Endothelial cell of umbilical vein (primary cell): ENCODE results near the gene BMP8B.

Source experiments
- EZH2 ChIP-seq: IDR thresholded peaks from 2 replicates; pipeline ENCODE4 v1.6.1; 2012; ENCODE audit warnings: borderline replicate concordance, low read depth, mild to moderate bottlenecking, moderate library complexity, low read length, inconsistent platforms; ENCODE audit not compliant: severe bottlenecking
- FOS ChIP-seq: IDR thresholded peaks from 2 replicates; pipeline ENCODE4 v1.6.1; 2011; ENCODE audit warnings: mild to moderate bottlenecking, low read length, moderate library complexity, borderline replicate concordance; ENCODE audit not compliant: insufficient read depth
- GATA2 ChIP-seq: IDR thresholded peaks from 2 replicates; pipeline ENCODE4 v1.7.0; 2011; ENCODE audit warnings: low read depth, mild to moderate bottlenecking, moderate library complexity, mixed read lengths, low read length; ENCODE audit not compliant: insufficient read length, insufficient read depth
- JUN ChIP-seq: IDR thresholded peaks from 2 replicates; pipeline ENCODE4 v1.6.1; 2011; ENCODE audit warnings: borderline replicate concordance, low read depth; ENCODE audit not compliant: insufficient read length, insufficient read depth
- MYC ChIP-seq: IDR thresholded peaks from one replicate; pipeline ENCODE4 v1.6.1; 2011; ENCODE audit warnings: mild to moderate bottlenecking, low read depth, low read length
- POLR2A ChIP-seq: IDR thresholded peaks from 2 replicates; pipeline ENCODE4 v1.6.1; 2012; ENCODE audit warnings: low read depth, mild to moderate bottlenecking, control low read depth, low read length
- POLR2AphosphoS5 ChIP-seq: IDR thresholded peaks from 2 replicates; pipeline ENCODE4 v1.6.1; 2012; ENCODE audit warnings: low read depth, mild to moderate bottlenecking, control low read depth, low read length, moderate library complexity; ENCODE audit not compliant: insufficient read depth
- TF ChIP-seq, protein P1 (sequence below), 2 donors: IDR thresholded peaks; 1 replicate in 1 of 2; 2 replicates in 1 of 2; pipeline ENCODE4 v1.5.1; 2011; ENCODE audit warnings: low read length in 2 of 2, mild to moderate bottlenecking in 2 of 2, moderate library complexity in 2 of 2, control low read depth in 1 of 2, inconsistent platforms in 1 of 2, low read depth in 1 of 2; ENCODE audit not compliant: insufficient read depth in 1 of 2; ENCODE audit errors: extremely low read depth in 1 of 2
- TF ChIP-seq, protein P2 (sequence below): IDR thresholded peaks from 2 replicates; pipeline ENCODE4 v1.6.1; 2011; ENCODE audit not compliant: insufficient read depth, insufficient read length

DNA sequence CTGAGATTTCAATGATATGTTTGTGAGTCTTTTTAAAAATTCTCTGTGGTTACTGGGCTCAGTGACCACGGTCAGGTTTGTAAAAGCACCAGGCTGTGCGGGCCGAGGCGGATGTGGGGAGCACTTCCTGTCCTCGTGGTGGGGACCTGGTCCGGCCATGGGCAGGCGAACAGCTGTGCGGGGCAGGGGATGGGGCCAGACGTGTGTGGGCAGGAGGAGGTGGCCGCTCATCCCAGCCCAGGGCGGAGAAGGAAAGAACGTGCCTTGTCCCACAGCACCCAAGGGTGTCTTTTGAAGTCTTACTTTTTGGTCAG, 12.3 kb downstream of the BMP8B start:
- TF ChIP-seq EZH2 (no peak), JUN (no peak), POLR2A (no peak), FOS (no peak), MYC (no peak), POLR2AphosphoS5 (no peak), GATA2 (no peak)
- TF ChIP-seq, protein P1, sequence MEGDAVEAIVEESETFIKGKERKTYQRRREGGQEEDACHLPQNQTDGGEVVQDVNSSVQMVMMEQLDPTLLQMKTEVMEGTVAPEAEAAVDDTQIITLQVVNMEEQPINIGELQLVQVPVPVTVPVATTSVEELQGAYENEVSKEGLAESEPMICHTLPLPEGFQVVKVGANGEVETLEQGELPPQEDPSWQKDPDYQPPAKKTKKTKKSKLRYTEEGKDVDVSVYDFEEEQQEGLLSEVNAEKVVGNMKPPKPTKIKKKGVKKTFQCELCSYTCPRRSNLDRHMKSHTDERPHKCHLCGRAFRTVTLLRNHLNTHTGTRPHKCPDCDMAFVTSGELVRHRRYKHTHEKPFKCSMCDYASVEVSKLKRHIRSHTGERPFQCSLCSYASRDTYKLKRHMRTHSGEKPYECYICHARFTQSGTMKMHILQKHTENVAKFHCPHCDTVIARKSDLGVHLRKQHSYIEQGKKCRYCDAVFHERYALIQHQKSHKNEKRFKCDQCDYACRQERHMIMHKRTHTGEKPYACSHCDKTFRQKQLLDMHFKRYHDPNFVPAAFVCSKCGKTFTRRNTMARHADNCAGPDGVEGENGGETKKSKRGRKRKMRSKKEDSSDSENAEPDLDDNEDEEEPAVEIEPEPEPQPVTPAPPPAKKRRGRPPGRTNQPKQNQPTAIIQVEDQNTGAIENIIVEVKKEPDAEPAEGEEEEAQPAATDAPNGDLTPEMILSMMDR (IDR thresholded peaks at IDR 0.05; ENCODE audit: extremely low read depth in 1 of 2, insufficient read depth in 1 of 2, low read depth in 1 of 2, low read length in 2 of 2): no peak
- TF ChIP-seq, protein P2, sequence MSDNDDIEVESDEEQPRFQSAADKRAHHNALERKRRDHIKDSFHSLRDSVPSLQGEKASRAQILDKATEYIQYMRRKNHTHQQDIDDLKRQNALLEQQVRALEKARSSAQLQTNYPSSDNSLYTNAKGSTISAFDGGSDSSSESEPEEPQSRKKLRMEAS: no peak
